AG04449 (cell line): Measurements from ENCODE around the gene FLVCR2.
"Not testable (repeated sequence)": the region's sequence is repeated elsewhere in the genome, so short reads cannot be mapped to it uniquely, and the experiment has no call there.

ENCODE experiments used
- CTCF ChIA-PET: fragments of 350-600 bp; formaldehyde crosslinking; extraction: SDS; loops from one replicate; lab custom pipeline; 2021; ENCODE audit warnings: antibody characterized with exemption; lab: Yijun Ruan, JAX
- POLR2A ChIA-PET: fragments of 400-600, 350-600 bp; formaldehyde crosslinking; extraction: SDS; loops from one replicate; lab custom pipeline; 2020; ENCODE audit warnings: antibody characterized with exemption, inconsistent platforms; lab: Yijun Ruan, JAX
- DNase-seq: peaks from one replicate; pipeline ENCODE4 v3.0.0-alpha.2; 2010; ENCODE audit warnings: low read depth, low spot score
- H3K4me3 ChIP-seq: 2 replicates; pipeline ENCODE4 v1.5.1; 2011; ENCODE audit warnings: low read depth, mild to moderate bottlenecking, control low read depth, low read length
- CTCF ChIP-seq: IDR thresholded peaks from one replicate; pipeline ENCODE4 v1.5.1; 2011; ENCODE audit warnings: mild to moderate bottlenecking, moderate library complexity, low read length, control low read depth, inconsistent platforms; ENCODE audit not compliant: insufficient read depth; ENCODE audit errors: missing control alignments

Gene FLVCR2

DNA sequence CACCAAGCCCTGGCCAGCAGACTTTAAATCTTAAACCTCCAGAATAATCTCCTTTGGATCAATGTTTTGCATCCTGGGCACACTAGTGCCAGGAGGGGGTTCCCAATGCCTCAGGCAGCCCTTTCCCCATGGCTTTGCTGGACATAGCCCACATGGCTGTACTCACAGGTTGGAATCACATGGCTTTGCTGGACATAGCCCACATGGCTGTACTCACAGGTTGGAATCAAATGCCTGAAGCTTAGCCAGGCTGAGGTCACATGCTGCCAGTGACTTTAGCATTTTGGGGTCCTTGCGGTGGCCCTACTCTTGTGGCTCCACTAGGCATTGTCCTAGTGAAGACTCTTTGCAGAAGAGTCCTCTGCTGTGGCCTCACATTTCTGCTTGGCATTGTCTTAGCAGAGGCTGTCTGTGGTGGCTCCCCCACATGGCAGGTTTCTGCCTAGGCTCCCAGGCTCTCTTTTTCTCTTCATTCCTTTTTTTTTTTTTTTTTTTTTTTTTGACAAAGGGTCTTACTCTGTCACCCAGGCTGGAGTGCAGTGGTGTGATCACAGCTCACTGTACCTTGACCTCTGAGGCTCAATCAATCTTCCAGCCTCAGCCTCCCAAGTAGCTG lies 13.0 kb downstream of the FLVCR2 start:
- no peak overlapping the region for H3K4me3 ChIP-seq
- ChIA-PET POLR2A (no interaction called here), CTCF (interaction anchor here (0.6 to 1.0 kb wide), 2 partner anchors 62 to 1000 kb away, joined by 3 read pairs; no protein-coding TSS in a partner anchor)
- no peak for DNase-seq
- no peak for TF ChIP-seq CTCF

DNA sequence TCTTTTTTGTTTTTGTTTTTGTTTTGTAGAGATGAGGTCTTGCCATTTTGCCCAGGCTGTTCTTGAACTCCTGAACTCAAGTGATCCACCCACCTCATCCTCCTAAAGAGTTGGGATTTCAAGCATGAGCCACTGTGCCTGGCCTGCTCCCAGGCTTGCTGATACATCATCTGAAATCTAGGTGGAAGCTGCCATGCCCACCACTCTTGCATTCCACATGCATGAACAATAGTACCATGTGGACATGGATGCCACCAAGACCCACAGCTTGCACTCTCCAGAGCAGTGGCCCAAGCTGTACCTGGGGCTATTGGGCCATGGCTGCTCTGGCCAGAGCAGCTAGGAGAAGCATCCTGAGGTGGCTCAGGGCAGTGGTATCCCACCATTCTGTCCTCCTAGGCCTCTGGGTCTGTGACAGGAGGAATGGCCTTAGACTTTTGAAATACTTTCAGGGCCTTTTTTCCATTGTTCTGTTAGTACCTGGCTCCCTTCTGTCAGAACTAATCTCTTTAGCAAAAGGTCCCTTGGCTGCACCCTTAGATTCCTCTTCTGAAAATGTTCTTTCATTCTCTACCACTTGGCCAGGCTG lies 13.7 kb downstream of the FLVCR2 start:
- no peak for DNase-seq
- ChIA-PET CTCF (interaction anchor here (0.6 to 1.0 kb wide), 2 partner anchors 62 kb away, joined by 3 read pairs; no protein-coding TSS in a partner anchor), POLR2A (no interaction called here)
- H3K4me3 ChIP-seq = no peak overlapping the region
- TF ChIP-seq CTCF = no peak

DNA sequence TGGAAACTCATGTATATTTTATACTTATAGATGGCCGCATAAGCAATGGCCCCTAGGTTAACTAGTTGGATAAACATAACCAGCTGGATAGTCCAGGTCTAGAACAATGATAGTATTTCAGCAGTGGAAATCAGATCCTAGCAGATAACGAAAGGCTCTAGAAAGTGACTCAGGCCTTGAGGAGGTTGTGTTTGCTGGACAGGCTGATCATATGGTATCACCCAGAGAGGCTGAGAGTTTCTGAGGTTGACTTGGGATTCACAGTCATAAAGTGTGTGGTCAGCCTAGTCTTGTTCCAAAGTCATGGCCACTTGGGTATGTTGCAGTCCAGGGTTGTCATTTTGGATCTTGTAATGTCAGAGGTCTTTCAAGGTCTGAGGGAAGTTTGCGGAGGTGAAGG lies 16.8 kb downstream of the FLVCR2 start:
- POLR2A ChIA-PET = no interaction called here
- no peak for TF ChIP-seq CTCF
- CTCF ChIA-PET = interaction anchor here (1.2 kb wide), 1 partner anchor 59 kb away, joined by 3 read pairs; no protein-coding TSS in a partner anchor
- H3K4me3 ChIP-seq = no peak overlapping the region
- no peak for DNase-seq

- no peak for TF ChIP-seq CTCF
- DNase-seq = no peak
- no peak overlapping the region for H3K4me3 ChIP-seq
- ChIA-PET POLR2A (no interaction called here), CTCF (interaction anchor here (1.0 kb wide), 1 partner anchor 57 kb away, joined by 3 read pairs; no protein-coding TSS in a partner anchor)
Measured at GRCh38 chr14:75597149-75597548, 18.7 kb downstream of the FLVCR2 start.

GRCh38 chr14:75600100-75600499 lies 21.7 kb downstream of the FLVCR2 start:
- POLR2A ChIA-PET, DNase-seq, H3K4me3 ChIP-seq, CTCF ChIA-PET: not testable (repeated sequence)

DNA sequence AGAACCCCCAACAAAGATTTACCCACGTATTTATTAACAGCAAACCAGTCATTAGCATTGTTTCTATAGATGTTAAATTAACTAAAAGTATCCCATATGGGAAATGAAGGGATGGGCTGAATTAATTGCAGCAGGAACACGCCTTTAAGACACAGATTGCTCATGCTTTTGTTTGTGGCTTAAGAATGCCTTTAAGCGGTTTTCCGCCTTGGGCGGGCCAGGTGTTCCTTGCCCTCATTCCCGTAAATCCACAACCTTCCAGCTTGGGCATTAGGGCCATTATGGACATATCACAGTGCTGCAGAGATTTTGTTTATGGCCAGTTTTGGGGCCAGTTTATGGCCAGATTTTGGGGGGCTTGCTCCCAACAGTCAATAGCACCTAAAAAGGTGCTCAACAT lies 22.6 kb downstream of the FLVCR2 start:
- H3K4me3 ChIP-seq, DNase-seq, POLR2A ChIA-PET: not testable (repeated sequence)
- CTCF ChIA-PET = interaction anchor here (0.7 kb wide), 1 partner anchor 22 kb away, joined by 3 read pairs; the partner anchor contains the start of gene FLVCR2

DNA sequence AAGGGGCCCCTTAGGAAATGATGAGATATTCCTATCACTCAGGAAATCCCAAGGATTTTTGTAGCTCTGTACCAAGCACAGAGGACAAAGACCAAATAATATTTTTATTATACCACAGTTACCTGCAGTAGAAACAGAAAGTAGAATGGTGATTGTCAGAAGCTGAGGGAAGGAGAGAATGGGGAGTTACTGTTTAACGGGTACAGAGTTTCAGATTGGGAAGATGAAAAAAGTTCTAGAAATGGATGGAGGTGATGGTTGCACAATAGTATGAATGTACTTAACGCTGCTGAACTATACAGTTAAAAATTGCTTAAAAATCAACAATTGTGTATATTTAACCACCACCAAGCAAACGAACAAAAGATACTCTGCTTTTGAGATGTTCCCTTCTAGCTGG lies 24.1 kb downstream of the FLVCR2 start:
- ChIA-PET POLR2A (no interaction called here), CTCF (interaction anchor here (1.1 to 2.8 kb wide), 2 partner anchors 25 to 52 kb away, joined by 7 to 8 read pairs; no protein-coding TSS in a partner anchor)
- no peak overlapping the region for H3K4me3 ChIP-seq
- no peak for DNase-seq
- no peak for TF ChIP-seq CTCF
